IMR-90 (cell line): ENCODE measurements around the gene ARHGAP32. TPM values are rescaled to one million over a fixed set of nuclear protein-coding genes. Genes with fewer than 3 reads are reported as not detected.

Source experiments
- ATAC-seq: fragments of 200-7000 bp; cut with Tn5 transposase; 2 replicates; pipeline ENCODE4 v1.9.1; 2020; ENCODE audit warnings: low read depth, mild to moderate bottlenecking, moderate library complexity
- BruUV-seq: library from RNA; stranded (reverse); fragments of 400-500 nt; replicated peaks from 2 replicates; lab custom pipeline; 2021; lab: Mats Ljungman, UMichigan
- CTCF ChIA-PET: fragments of 300-600 bp; formaldehyde crosslinking; extraction: SDS; loops from one replicate; lab custom pipeline; 2021; ENCODE audit warnings: antibody characterized with exemption; lab: Yijun Ruan, JAX
- POLR2A ChIA-PET: fragments of 300-600 bp; sonication (Branson Sonifier 250); formaldehyde crosslinking; loops from one replicate; lab custom pipeline; 2022; ENCODE audit warnings: antibody characterized with exemption; ENCODE audit not compliant: unreplicated experiment; lab: Charles Lee
- DNase-seq: peaks from one replicate; pipeline ENCODE4 v3.0.0; 2013
- H2AFZ ChIP-seq: replicated peaks from 2 replicates; pipeline ENCODE3; 2013; ENCODE audit warnings: low read length, mild to moderate bottlenecking; ENCODE audit not compliant: poor library complexity
- H2AK5ac ChIP-seq: 2 replicates; pipeline ENCODE4 v1.6.1; 2013; ENCODE audit warnings: low read depth, low read length, inconsistent platforms
- H2AK9ac ChIP-seq: replicated peaks from 2 replicates; pipeline ENCODE3; 2013; ENCODE audit warnings: mild to moderate bottlenecking, low read depth, low read length, moderate library complexity; ENCODE audit not compliant: poor library complexity
- H2BK120ac ChIP-seq: 2 replicates; pipeline ENCODE4 v1.6.1; 2013; ENCODE audit warnings: low read depth, low read length, inconsistent platforms
- H2BK15ac ChIP-seq: 3 replicates; pipeline ENCODE4 v1.6.1; 2013; ENCODE audit warnings: low read depth, low read length, inconsistent platforms
- H2BK20ac ChIP-seq: 2 replicates; pipeline ENCODE4 v1.6.1; 2013; ENCODE audit warnings: low read depth, mild to moderate bottlenecking, inconsistent platforms, low read length, moderate library complexity
- H2BK5ac ChIP-seq: 2 replicates; pipeline ENCODE4 v1.6.1; 2013; ENCODE audit warnings: mild to moderate bottlenecking, low read depth, low read length, inconsistent platforms; ENCODE audit not compliant: poor library complexity, severe bottlenecking
- H3K14ac ChIP-seq: replicated peaks from 2 replicates; pipeline ENCODE4 v1.6.1; 2013; ENCODE audit warnings: low read depth, low read length, inconsistent platforms
- H3K18ac ChIP-seq: 2 replicates; pipeline ENCODE4 v1.6.1; 2013; ENCODE audit warnings: low read depth, low read length, control low read depth
- H3K23ac ChIP-seq: 2 replicates; pipeline ENCODE4 v1.6.1; 2013; ENCODE audit warnings: low read depth, low read length, inconsistent platforms
- H3K27ac ChIP-seq: 2 replicates; pipeline ENCODE4 v1.5.1; 2013; ENCODE audit warnings: mild to moderate bottlenecking, control low read depth, low read length; ENCODE audit not compliant: insufficient read depth
- H3K27me3 ChIP-seq: 2 replicates; pipeline ENCODE4 v1.6.1; 2013; ENCODE audit warnings: low read length; ENCODE audit not compliant: control insufficient read depth, insufficient read depth
- H3K36me3 ChIP-seq: 2 replicates; pipeline ENCODE4 v1.6.1; 2013; ENCODE audit warnings: low read length, mixed read lengths; ENCODE audit not compliant: control insufficient read depth, insufficient read depth
- H3K4ac ChIP-seq: 2 replicates; pipeline ENCODE4 v1.6.1; 2013; ENCODE audit warnings: low read depth, low read length, inconsistent platforms
- H3K4me1 ChIP-seq: 2 replicates; pipeline ENCODE4 v1.6.1; 2013; ENCODE audit warnings: low read length, mixed read lengths; ENCODE audit not compliant: control insufficient read depth, insufficient read depth
- H3K4me2 ChIP-seq: 2 replicates; pipeline ENCODE4 v1.6.1; 2013; ENCODE audit warnings: low read depth, mild to moderate bottlenecking, control low read depth, low read length, moderate library complexity
- H3K4me3 ChIP-seq: 2 replicates; pipeline ENCODE4 v1.5.1; 2013; ENCODE audit warnings: low read depth, mild to moderate bottlenecking, control low read depth, low read length, moderate library complexity; ENCODE audit not compliant: insufficient read depth
- H3K56ac ChIP-seq: 2 replicates; pipeline ENCODE4 v1.6.1; 2013; ENCODE audit warnings: low read length, inconsistent platforms; ENCODE audit not compliant: insufficient read depth; ENCODE audit errors: extremely low read depth
- H3K79me1 ChIP-seq, 2 experiments: 2 replicates each; pipeline ENCODE4 v1.6.1; 2013; ENCODE audit warnings: low read length in 2 of 2, inconsistent platforms in 1 of 2, low read depth in 1 of 2
- H3K9ac ChIP-seq: 2 replicates; pipeline ENCODE4 v1.6.1; 2013; ENCODE audit warnings: low read depth, low read length, control low read depth
- H3K9me1 ChIP-seq: 2 replicates; pipeline ENCODE4 v1.6.1; 2013; ENCODE audit warnings: low read length, inconsistent platforms; ENCODE audit not compliant: insufficient read depth
- H3K9me3 ChIP-seq: 2 replicates; pipeline ENCODE4 v1.6.1; 2013; ENCODE audit warnings: low read length; ENCODE audit not compliant: control insufficient read depth, insufficient read depth
- H4K20me1 ChIP-seq: 2 replicates; pipeline ENCODE4 v1.6.1; 2013; ENCODE audit warnings: low read length, inconsistent platforms; ENCODE audit not compliant: insufficient read depth
- H4K5ac ChIP-seq: 2 replicates; pipeline ENCODE4 v1.6.1; 2013; ENCODE audit warnings: mild to moderate bottlenecking, low read depth, low read length, control low read depth
- H4K8ac ChIP-seq, 2 experiments: 2 replicates each; pipeline ENCODE4 v1.6.1; 2013; ENCODE audit warnings: low read depth in 2 of 2, low read length in 2 of 2, control low read depth in 1 of 2, inconsistent platforms in 1 of 2
- H4K91ac ChIP-seq: 2 replicates; pipeline ENCODE4 v1.6.1; 2013; ENCODE audit warnings: low read depth, low read length, inconsistent platforms; ENCODE audit not compliant: insufficient read depth
- CHD1 ChIP-seq: IDR thresholded peaks from 2 replicates; pipeline ENCODE4 v1.6.1; 2012; ENCODE audit warnings: low read depth, low read length, improper control_type of control experiment
- MAFK ChIP-seq: IDR thresholded peaks from 2 replicates; pipeline ENCODE4 v1.6.1; 2012; ENCODE audit warnings: low read depth, low read length, improper control_type of control experiment
- POLR2A ChIP-seq: IDR thresholded peaks from 2 replicates; pipeline ENCODE4 v1.6.1; 2012; ENCODE audit warnings: mild to moderate bottlenecking, low read depth, low read length
- RCOR1 ChIP-seq: IDR thresholded peaks from 2 replicates; pipeline ENCODE4 v1.6.1; 2012; ENCODE audit warnings: mild to moderate bottlenecking, low read length, improper control_type of control experiment; ENCODE audit not compliant: insufficient replicate concordance
- WGBS, 2 experiments: methylation state at CpG; one replicate each; pipeline versions ENCODE4 v1.1.5 to v1.1.7; 2013; ENCODE audit warnings: missing lambda C conversion rate in 2 of 2; ENCODE audit not compliant: insufficient read length in 1 of 2; ENCODE audit errors: extremely low coverage in 2 of 2; 5-methylcytosine and 5-hydroxymethylcytosine counted together
- dilution Hi-C: fragments of 300-500 bp; cut with HindIII; formaldehyde crosslinking; loops from one replicate; pipeline ENCODE4 v1.14.3; 2018; ENCODE audit warnings: low sequenced_read_pairs; ENCODE audit not compliant: unreplicated experiment
- in situ Hi-C: fragments of 300-500 bp; cut with MboI; formaldehyde crosslinking; loops from 3 replicates; pipeline ENCODE4 v1.14.3; 2019; ENCODE audit warnings: low sequenced_read_pairs, inconsistent platforms, mixed read lengths
- intact Hi-C: fragments of 100-400 bp; cut with micrococcal nuclease; formaldehyde crosslinking; loops from 2 replicates; pipeline ENCODE4 v1.10.0; 2022
- polyA plus RNA-seq, 3 experiments: library from polyadenylated mRNA; depleted of rRNA; stranded (reverse); fragments of >200 nt; gene quantifications; 2 replicates each; pipeline ENCODE4 v1.2.3, GENCODE V29; 2012; ENCODE audit warnings: low replicate concordance in 1 of 3
- total RNA-seq: library from RNA; depleted of rRNA; stranded (reverse); fragments of >200 nt; gene quantifications from 2 replicates; pipeline ENCODE4 v1.2.3, GENCODE V29; 2012

The ARHGAP32 gene
- total and polyA plus RNA-seq, 2 of the 4 experiments (the other 2 are of a cell fraction): 4.1 to 8.4 TPM

- Histone ChIP-seq H3K56ac (no peak overlapping the region), H3K18ac (no peak overlapping the region), H2AFZ (no peak overlapping the region), H3K4me3 (no peak overlapping the region), H2BK20ac (no peak overlapping the region), H3K4ac (no peak overlapping the region), H3K9ac (no peak overlapping the region), H4K5ac (no peak overlapping the region), H3K36me3 (no peaks in the 10 kb centered on the region), H3K4me1 (no peaks in the 10 kb centered on the region), H2AK5ac (no peak overlapping the region), H4K91ac (no peak overlapping the region), H4K8ac (no peak overlapping the region), H3K23ac (no peak overlapping the region), H3K4me2 (no peak overlapping the region), H3K14ac (no peak overlapping the region), H3K9me1 (no peaks in the 10 kb centered on the region), H2BK5ac (no peak overlapping the region), H3K27me3 (no peaks in the 10 kb centered on the region), H4K20me1 (no peaks in the 10 kb centered on the region), H2AK9ac (no peak overlapping the region), H3K9me3 (no peaks in the 10 kb centered on the region), H2BK120ac (no peak overlapping the region), H3K79me1 (peaks cover 3 to 7% of the 10 kb centered on the region in 2 experiments; a peak in 1 of 4 replicates), H2BK15ac (no peak overlapping the region), H3K27ac (no peak overlapping the region)
- BruUV-seq: no TSS peak
- ChIA-PET POLR2A (no interaction called here), CTCF (no interaction called here)
- DNase-seq (no peak), ATAC-seq (no peak)
- dilution Hi-C loops (no loop called here), intact Hi-C loops (no loop called here), in situ Hi-C loops (no loop called here)
- no CpG with 5 or more reads among the region's 5 CpGs for WGBS, 2 experiments
- TF ChIP-seq POLR2A: no peak
- no peak for TF ChIP-seq RCOR1
- no peak for TF ChIP-seq CHD1
- TF ChIP-seq MAFK: no peak
Measured at GRCh38 chr11:129202646-129203045, 10.5 kb upstream of the ARHGAP32 start.
